Measurements from ENCODE around the gene PDE4D.

- TF ChIP-seq, protein P1, sequence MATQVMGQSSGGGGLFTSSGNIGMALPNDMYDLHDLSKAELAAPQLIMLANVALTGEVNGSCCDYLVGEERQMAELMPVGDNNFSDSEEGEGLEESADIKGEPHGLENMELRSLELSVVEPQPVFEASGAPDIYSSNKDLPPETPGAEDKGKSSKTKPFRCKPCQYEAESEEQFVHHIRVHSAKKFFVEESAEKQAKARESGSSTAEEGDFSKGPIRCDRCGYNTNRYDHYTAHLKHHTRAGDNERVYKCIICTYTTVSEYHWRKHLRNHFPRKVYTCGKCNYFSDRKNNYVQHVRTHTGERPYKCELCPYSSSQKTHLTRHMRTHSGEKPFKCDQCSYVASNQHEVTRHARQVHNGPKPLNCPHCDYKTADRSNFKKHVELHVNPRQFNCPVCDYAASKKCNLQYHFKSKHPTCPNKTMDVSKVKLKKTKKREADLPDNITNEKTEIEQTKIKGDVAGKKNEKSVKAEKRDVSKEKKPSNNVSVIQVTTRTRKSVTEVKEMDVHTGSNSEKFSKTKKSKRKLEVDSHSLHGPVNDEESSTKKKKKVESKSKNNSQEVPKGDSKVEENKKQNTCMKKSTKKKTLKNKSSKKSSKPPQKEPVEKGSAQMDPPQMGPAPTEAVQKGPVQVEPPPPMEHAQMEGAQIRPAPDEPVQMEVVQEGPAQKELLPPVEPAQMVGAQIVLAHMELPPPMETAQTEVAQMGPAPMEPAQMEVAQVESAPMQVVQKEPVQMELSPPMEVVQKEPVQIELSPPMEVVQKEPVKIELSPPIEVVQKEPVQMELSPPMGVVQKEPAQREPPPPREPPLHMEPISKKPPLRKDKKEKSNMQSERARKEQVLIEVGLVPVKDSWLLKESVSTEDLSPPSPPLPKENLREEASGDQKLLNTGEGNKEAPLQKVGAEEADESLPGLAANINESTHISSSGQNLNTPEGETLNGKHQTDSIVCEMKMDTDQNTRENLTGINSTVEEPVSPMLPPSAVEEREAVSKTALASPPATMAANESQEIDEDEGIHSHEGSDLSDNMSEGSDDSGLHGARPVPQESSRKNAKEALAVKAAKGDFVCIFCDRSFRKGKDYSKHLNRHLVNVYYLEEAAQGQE (IDR thresholded peaks at IDR 0.05; ENCODE audit: insufficient replicate concordance, low read depth) = no peak
- TF ChIP-seq POLR2AphosphoS5 (IDR thresholded peaks at IDR 0.05; ENCODE audit: low read depth) = no peak
- TF ChIP-seq GABPA (IDR thresholded peaks at IDR 0.05; ENCODE audit: low read depth) = no peak
- TF ChIP-seq, protein P2, sequence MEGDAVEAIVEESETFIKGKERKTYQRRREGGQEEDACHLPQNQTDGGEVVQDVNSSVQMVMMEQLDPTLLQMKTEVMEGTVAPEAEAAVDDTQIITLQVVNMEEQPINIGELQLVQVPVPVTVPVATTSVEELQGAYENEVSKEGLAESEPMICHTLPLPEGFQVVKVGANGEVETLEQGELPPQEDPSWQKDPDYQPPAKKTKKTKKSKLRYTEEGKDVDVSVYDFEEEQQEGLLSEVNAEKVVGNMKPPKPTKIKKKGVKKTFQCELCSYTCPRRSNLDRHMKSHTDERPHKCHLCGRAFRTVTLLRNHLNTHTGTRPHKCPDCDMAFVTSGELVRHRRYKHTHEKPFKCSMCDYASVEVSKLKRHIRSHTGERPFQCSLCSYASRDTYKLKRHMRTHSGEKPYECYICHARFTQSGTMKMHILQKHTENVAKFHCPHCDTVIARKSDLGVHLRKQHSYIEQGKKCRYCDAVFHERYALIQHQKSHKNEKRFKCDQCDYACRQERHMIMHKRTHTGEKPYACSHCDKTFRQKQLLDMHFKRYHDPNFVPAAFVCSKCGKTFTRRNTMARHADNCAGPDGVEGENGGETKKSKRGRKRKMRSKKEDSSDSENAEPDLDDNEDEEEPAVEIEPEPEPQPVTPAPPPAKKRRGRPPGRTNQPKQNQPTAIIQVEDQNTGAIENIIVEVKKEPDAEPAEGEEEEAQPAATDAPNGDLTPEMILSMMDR (IDR thresholded peaks at IDR 0.05; ENCODE audit: insufficient read depth, low read length) = no peak
Measured at GRCh38 chr5:58929726-58930125, 963.8 kb downstream of the PDE4D start.
